Upper lobe of left lung (tissue), 6 donors: ENCODE measurements around the gene ZCCHC7. TPM values are rescaled to one million over a fixed set of nuclear protein-coding genes. Genes with fewer than 3 reads are reported as not detected.
"Not testable (repeated sequence)": the region's sequence is repeated elsewhere in the genome, so short reads cannot be mapped to it uniquely, and the experiment has no call there.

Experiments used
- ATAC-seq, 2 donors: fragments of 200-7000 bp; cut with Tn5 transposase; one replicate each; pipeline ENCODE4 v1.9.1; 2022; ENCODE audit warnings: mild to moderate bottlenecking in 2 of 2, moderate library complexity in 2 of 2; ENCODE audit not compliant: low FRiP score in 2 of 2
- DNase-seq, 2 donors: peaks; one replicate each; pipeline ENCODE4 v3.0.0-alpha.2; 2019 to 2020
- H3K27ac ChIP-seq, 4 donors: fragments of 200-600 bp; sonication (generic); one replicate each; pipeline ENCODE4 v1.5.1; 2016 to 2019
- H3K27me3 ChIP-seq, 4 donors: fragments of 200-600 bp; sonication (generic); one replicate each; pipeline ENCODE4 v1.5.1; 2017 to 2019
- H3K36me3 ChIP-seq, 4 donors: fragments of 200-600 bp; sonication (generic); one replicate each; pipeline ENCODE4 v1.5.1; 2016 to 2019
- H3K4me1 ChIP-seq, 4 donors: fragments of 200-600 bp; sonication (generic); one replicate each; pipeline ENCODE4 v1.5.1; 2018 to 2019
- H3K4me3 ChIP-seq, 4 donors: fragments of 200-600 bp; sonication (generic); one replicate each; pipeline ENCODE4 v1.5.1; 2017 to 2019; ENCODE audit warnings: mild to moderate bottlenecking in 2 of 4, moderate library complexity in 1 of 4
- H3K9me3 ChIP-seq, 4 donors: fragments of 200-600 bp; sonication (generic); one replicate each; pipeline ENCODE4 v1.5.1; 2018 to 2019
- EP300 ChIP-seq, 4 donors: sonication (generic); formaldehyde crosslinking; IDR thresholded peaks; one replicate each; pipeline ENCODE4 v1.5.1; 2017; ENCODE audit warnings: antibody characterized with exemption in 4 of 4, control low read depth in 2 of 4
- POLR2A ChIP-seq, 4 donors: fragments of 450-650 bp; IDR thresholded peaks; one replicate each; pipeline ENCODE4 v1.5.1; 2016 to 2017; ENCODE audit warnings: antibody characterized with exemption in 4 of 4, mild to moderate bottlenecking in 2 of 4
- POLR2AphosphoS5 ChIP-seq, 2 donors: sonication (generic); formaldehyde crosslinking; IDR thresholded peaks; one replicate each; pipeline ENCODE4 v1.5.1; 2017; ENCODE audit warnings: antibody characterized with exemption in 2 of 2
- WGBS, 2 donors: methylation state at CpG; one replicate each; pipeline ENCODE4 v1.1.5; 2017 to 2018; 5-methylcytosine and 5-hydroxymethylcytosine counted together
- total RNA-seq, 6 donors: library from RNA; depleted of rRNA in 4 of 6; stranded (reverse); fragments of >200 nt in 4 of 6; gene quantifications; one replicate each; pipeline versions ENCODE4 v1.1.0 to v1.2.1, GENCODE V29; 2016 to 2021
- TF ChIP-seq, protein P1 (sequence below), 6 experiments: fragments of 450-650 bp in 4 of 6; fragments of 200-600 bp in 2 of 6; sonication (generic) in 2 of 6; IDR thresholded peaks; one replicate each; pipeline ENCODE4 v1.5.1; 2016 to 2019; ENCODE audit warnings: antibody characterized with exemption in 6 of 6
- donor health status: DM: no; HTN: no; CAD: no; lungs with moderate emphysema.
- donor health status: DM: no; HTN: yes; CAD: no; lungs with severe emphysema.

The ZCCHC7 gene
- total RNA-seq, 6 donors from 2014 or later: 11.1 to 44.0 (median 18.7) TPM

- H3K27ac ChIP-seq: no peak overlapping the region
- no peak for DNase-seq
- peaks cover 0 to 5% (median 0%) of the 10 kb centered on the region in 4 donors for H3K9me3 ChIP-seq
- TF ChIP-seq, protein P1, sequence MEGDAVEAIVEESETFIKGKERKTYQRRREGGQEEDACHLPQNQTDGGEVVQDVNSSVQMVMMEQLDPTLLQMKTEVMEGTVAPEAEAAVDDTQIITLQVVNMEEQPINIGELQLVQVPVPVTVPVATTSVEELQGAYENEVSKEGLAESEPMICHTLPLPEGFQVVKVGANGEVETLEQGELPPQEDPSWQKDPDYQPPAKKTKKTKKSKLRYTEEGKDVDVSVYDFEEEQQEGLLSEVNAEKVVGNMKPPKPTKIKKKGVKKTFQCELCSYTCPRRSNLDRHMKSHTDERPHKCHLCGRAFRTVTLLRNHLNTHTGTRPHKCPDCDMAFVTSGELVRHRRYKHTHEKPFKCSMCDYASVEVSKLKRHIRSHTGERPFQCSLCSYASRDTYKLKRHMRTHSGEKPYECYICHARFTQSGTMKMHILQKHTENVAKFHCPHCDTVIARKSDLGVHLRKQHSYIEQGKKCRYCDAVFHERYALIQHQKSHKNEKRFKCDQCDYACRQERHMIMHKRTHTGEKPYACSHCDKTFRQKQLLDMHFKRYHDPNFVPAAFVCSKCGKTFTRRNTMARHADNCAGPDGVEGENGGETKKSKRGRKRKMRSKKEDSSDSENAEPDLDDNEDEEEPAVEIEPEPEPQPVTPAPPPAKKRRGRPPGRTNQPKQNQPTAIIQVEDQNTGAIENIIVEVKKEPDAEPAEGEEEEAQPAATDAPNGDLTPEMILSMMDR (IDR thresholded peaks at IDR 0.05): no peak
- TF ChIP-seq POLR2A (IDR thresholded peaks at IDR 0.05) (no peak), POLR2AphosphoS5 (IDR thresholded peaks at IDR 0.05) (no peak), EP300 (IDR thresholded peaks at IDR 0.05) (no peak)
- no peak overlapping the region for H3K4me3 ChIP-seq
- no peaks in the 10 kb centered on the region for H3K27me3 ChIP-seq
- ATAC-seq: no peak
- H3K36me3 ChIP-seq: no peaks in the 10 kb centered on the region
- H3K4me1 ChIP-seq: no peaks in the 10 kb centered on the region
Observed at GRCh38 chr9:37104183-37104889, 16.0 kb upstream of the ZCCHC7 start.

DNA sequence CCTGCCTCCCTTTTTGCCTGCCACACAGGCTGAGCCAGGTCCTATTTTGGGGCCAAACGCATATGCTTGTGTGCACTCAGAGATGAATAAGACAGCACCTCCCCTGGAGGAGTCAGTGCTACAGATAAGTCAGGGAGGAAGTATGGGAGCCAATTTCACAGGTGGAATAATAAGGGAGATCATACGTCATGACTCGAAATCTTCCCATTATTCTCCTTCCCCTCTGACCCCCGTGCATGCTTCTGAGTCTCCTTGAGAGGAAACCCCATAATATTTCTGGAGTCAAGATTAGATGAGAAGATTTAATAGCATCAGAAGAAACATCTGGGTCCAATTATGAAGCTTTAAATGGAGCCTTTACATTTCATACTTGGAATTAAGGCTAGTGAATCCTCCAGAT lies 15.1 kb upstream of the ZCCHC7 start:
- Histone ChIP-seq H3K4me3 (no peak overlapping the region), H3K4me1 (no peaks in the 10 kb centered on the region), H3K9me3 (peaks cover 0 to 5% (median 0%) of the 10 kb centered on the region in 4 donors), H3K27me3 (no peaks in the 10 kb centered on the region), H3K27ac (no peak overlapping the region), H3K36me3 (no peaks in the 10 kb centered on the region)
- TF ChIP-seq POLR2AphosphoS5 (IDR thresholded peaks at IDR 0.05): no peak
- WGBS, 2 donors: 66 to 81% methylated on average over 4 of the region's 4 CpGs
- ATAC-seq (no peak), DNase-seq (no peak)

DNA sequence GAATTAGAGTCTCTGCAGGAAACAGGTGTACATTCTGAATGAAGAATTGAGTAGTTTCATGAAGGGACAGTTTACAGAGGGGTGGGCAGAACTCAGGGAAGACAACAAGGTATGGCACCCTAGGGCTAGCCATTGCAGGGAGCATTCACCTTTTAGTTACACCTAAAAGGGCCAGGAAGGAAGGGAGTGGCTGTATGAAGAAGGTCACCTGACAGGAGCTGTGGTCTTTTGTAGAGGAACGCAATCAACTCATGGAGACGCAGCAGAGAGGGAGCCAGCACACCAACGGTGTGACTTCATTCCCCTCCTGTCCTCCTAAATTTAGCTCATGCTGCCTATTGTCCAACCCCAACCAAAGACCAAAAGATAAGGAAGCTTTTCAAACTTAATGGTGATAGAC lies 12.7 kb upstream of the ZCCHC7 start:
- H3K27me3 ChIP-seq: no peaks in the 10 kb centered on the region
- H3K27ac ChIP-seq: no peak overlapping the region
- TF ChIP-seq POLR2A (IDR thresholded peaks at IDR 0.05) (no peak), EP300 (IDR thresholded peaks at IDR 0.05) (no peak)
- TF ChIP-seq, protein P1 (IDR thresholded peaks at IDR 0.05): no peak
- peaks cover 0 to 5% (median 0%) of the 10 kb centered on the region in 4 donors for H3K9me3 ChIP-seq
- ATAC-seq (no peak), DNase-seq (no peak)
- H3K4me3 ChIP-seq: no peak overlapping the region
- 77 to 83% methylated on average over 3 of the region's 3 CpGs for WGBS, 2 donors
- no peaks in the 10 kb centered on the region for H3K4me1 ChIP-seq
- H3K36me3 ChIP-seq: no peaks in the 10 kb centered on the region

- 89 to 90% methylated on average over 4 of the region's 4 CpGs for WGBS, 2 donors
- not testable (repeated sequence) for DNase-seq, ATAC-seq, H3K4me1 ChIP-seq, H3K27me3 ChIP-seq, H3K4me3 ChIP-seq, H3K27ac ChIP-seq, H3K9me3 ChIP-seq, H3K36me3 ChIP-seq
Observed at GRCh38 chr9:37114442-37114841, 5.9 kb upstream of the ZCCHC7 start.

GRCh38 chr9:37117956-37118355 lies 2.4 kb upstream of the ZCCHC7 start:
- 92% methylated on average over 3 of the region's 3 CpGs for WGBS, 2 donors
- TF ChIP-seq EP300 (IDR thresholded peaks at IDR 0.05) (no peak), POLR2AphosphoS5 (IDR thresholded peaks at IDR 0.05) (no peak), POLR2A (IDR thresholded peaks at IDR 0.05) (no peak)
- TF ChIP-seq, protein P1 (IDR thresholded peaks at IDR 0.05): no peak
- peaks cover 0 to 5% (median 0%) of the 10 kb centered on the region in 4 donors for H3K9me3 ChIP-seq
- no peaks in the 10 kb centered on the region for H3K27me3 ChIP-seq
- H3K4me3 ChIP-seq: no peak overlapping the region
- no peaks in the 10 kb centered on the region for H3K36me3 ChIP-seq
- H3K4me1 ChIP-seq: peaks cover 8 to 25% (median 13%) of the 10 kb centered on the region in 4 donors
- H3K27ac ChIP-seq: no peak overlapping the region
- no peak for ATAC-seq
- DNase-seq: no peak

- 96 to 98% methylated on average over 9 of the region's 9 CpGs for WGBS, 2 donors
- H3K27ac ChIP-seq: peak overlapping the region in 1 of 4 donors; percentile 92
- ATAC-seq: no peak
- H3K4me1 ChIP-seq: peaks cover 8 to 26% (median 13%) of the 10 kb centered on the region in 4 donors
- no peak for TF ChIP-seq POLR2A (IDR thresholded peaks at IDR 0.05)
- no peak for TF ChIP-seq EP300 (IDR thresholded peaks at IDR 0.05)
- TF ChIP-seq, protein P1 (IDR thresholded peaks at IDR 0.05): no peak
- no peak for TF ChIP-seq POLR2AphosphoS5 (IDR thresholded peaks at IDR 0.05)
- H3K9me3 ChIP-seq: peaks cover 0 to 5% (median 0%) of the 10 kb centered on the region in 4 donors
- peak overlapping the region in 1 of 4 donors; percentile 89 for H3K4me3 ChIP-seq
- DNase-seq: no peak
- no peaks in the 10 kb centered on the region for H3K27me3 ChIP-seq
- no peaks in the 10 kb centered on the region for H3K36me3 ChIP-seq
Observed at GRCh38 chr9:37119360-37119759, 1.0 kb upstream of the ZCCHC7 start.

GRCh38 chr9:37120843-37121335 lies 515 bp downstream of the ZCCHC7 start:
- H3K27me3 ChIP-seq, H3K36me3 ChIP-seq, H3K9me3 ChIP-seq: not testable (repeated sequence)
- 1% methylated on average over 23 of the region's 23 CpGs; no CpG with 5 or more reads in 1 of the 2 donors for WGBS, 2 donors
- peaks cover 8 to 26% (median 14%) of the 10 kb centered on the region in 4 donors for H3K4me1 ChIP-seq
- DNase-seq: peak in 1 of 2 donors; percentile 32
- ATAC-seq: peak; percentile 59 to 69
- peak overlapping the region; percentile 92 to 96 (median 96) for H3K27ac ChIP-seq
- H3K4me3 ChIP-seq: peak overlapping the region; percentile 40 to 98 (median 92)
